ENCODE data around the gene CDT1. TPM values are rescaled to one million over a fixed set of nuclear protein-coding genes. Genes with fewer than 3 reads are reported as not detected.

Gene CDT1
- 3.1 TPM for polyA plus RNA-seq (2013, experiment 1 of 2)
- 3.0 TPM for polyA plus RNA-seq (2013, experiment 2 of 2)

GRCh38 chr16:88803264-88803987 is at the start of gene CDT1:
TSS of gene CDT1 (plus strand) at chr16:88803789. CDS start at chr16:88803832, 43 bp downstream.
- Histone ChIP-seq H2BK5ac (ENCODE audit: low read depth, low read length, poor library complexity, severe bottlenecking) (no peak within 1 kb of the TSS), H3K4me1 (ENCODE audit: control insufficient read depth, insufficient read depth, low read depth, low read length) (peaks cover 30% of the 10 kb centered on the region), H2AK5ac (ENCODE audit: low read length, severe bottlenecking) (no peak within 1 kb of the TSS), H3K9ac (ENCODE audit: low read length) (peak within 1 kb of the TSS; percentile 86), H3K4me3 (ENCODE audit: insufficient read depth in 1 of 2, low read depth in 1 of 2, low read length in 2 of 2) (peak within 1 kb of the TSS; percentile 66 to 80), H3K27ac (ENCODE audit: low read length, poor library complexity, severe bottlenecking) (no peak within 1 kb of the TSS), H2BK15ac (ENCODE audit: low read depth, poor library complexity, severe bottlenecking) (peak within 1 kb of the TSS; percentile 33), H3K23ac (ENCODE audit: low read length in 2 of 2) (no peak within 1 kb of the TSS), H3K9me3 (ENCODE audit: control insufficient read depth, low read length) (no peaks in the 10 kb centered on the region), H3K79me1 (replicated peaks; ENCODE audit: low read length, poor library complexity, severe bottlenecking) (peaks cover 22% of the 10 kb centered on the region), H4K8ac (ENCODE audit: low read length) (peak within 1 kb of the TSS; percentile 93), H3K27me3 (ENCODE audit: control insufficient read depth in 1 of 2, insufficient read depth in 1 of 2, low read length in 2 of 2) (no peaks in the 10 kb centered on the region), H3K4me2 (ENCODE audit: low read length, poor library complexity, severe bottlenecking) (peak within 1 kb of the TSS; percentile 82), H2AFZ (ENCODE audit: low read depth, low read length) (no peak within 1 kb of the TSS), H2BK120ac (ENCODE audit: low read depth, low read length) (peak within 1 kb of the TSS; percentile 64), H4K91ac (ENCODE audit: low read length) (peak within 1 kb of the TSS; percentile 67), H3K14ac (ENCODE audit: low read length in 2 of 2) (no peak within 1 kb of the TSS), H3K4ac (ENCODE audit: low read depth in 1 of 2, low read length in 2 of 2) (peak within 1 kb of the TSS; percentile 13 to 83), H3K18ac (ENCODE audit: low read depth in 1 of 2, low read length in 2 of 2) (peak within 1 kb of the TSS; percentile 78 to 93), H3K36me3 (ENCODE audit: control insufficient read depth in 1 of 2, insufficient read depth in 2 of 2, low read depth in 1 of 2, low read length in 2 of 2) (peaks cover 27 to 33% of the 10 kb centered on the region in 2 experiments), H2BK12ac (ENCODE audit: low read length in 2 of 2) (no peak within 1 kb of the TSS)
- 2% methylated on average over 73 of the region's 98 CpGs for WGBS
- DNase-seq: peak; percentile 72

GRCh38 chr16:88754109-88754911 is 49.3 kb upstream of the CDT1 start:
- H3K36me3 ChIP-seq (ENCODE audit: control insufficient read depth in 1 of 2, insufficient read depth in 2 of 2, low read depth in 1 of 2, low read length in 2 of 2): peaks cover 5 to 43% of the 10 kb centered on the region in 2 experiments
- H3K18ac ChIP-seq (ENCODE audit: low read depth in 1 of 2, low read length in 2 of 2): no peak overlapping the region
- H3K4me1 ChIP-seq (ENCODE audit: control insufficient read depth, insufficient read depth, low read depth, low read length): peaks cover 48% of the 10 kb centered on the region
- H3K4me3 ChIP-seq (ENCODE audit: insufficient read depth in 1 of 2, low read depth in 1 of 2, low read length in 2 of 2): no peak overlapping the region
- H3K9ac ChIP-seq (ENCODE audit: low read length): peak overlapping the region; percentile 15
- H3K79me1 ChIP-seq (replicated peaks; ENCODE audit: low read length, poor library complexity, severe bottlenecking): peaks cover 38% of the 10 kb centered on the region
- no peak overlapping the region for H2BK5ac ChIP-seq (ENCODE audit: low read depth, low read length, poor library complexity, severe bottlenecking)
- no peak overlapping the region for H2AFZ ChIP-seq (ENCODE audit: low read depth, low read length)
- no peak overlapping the region for H3K23ac ChIP-seq (ENCODE audit: low read length in 2 of 2)
- H3K27me3 ChIP-seq (ENCODE audit: control insufficient read depth in 1 of 2, insufficient read depth in 1 of 2, low read length in 2 of 2): no peaks in the 10 kb centered on the region
- 91% methylated on average over 28 of the region's 28 CpGs for WGBS
- peak overlapping the region; percentile 31 for H4K91ac ChIP-seq (ENCODE audit: low read length)
- H3K14ac ChIP-seq (ENCODE audit: low read length in 2 of 2): no peak overlapping the region
- no peak overlapping the region for H2BK15ac ChIP-seq (ENCODE audit: low read depth, poor library complexity, severe bottlenecking)
- no peak overlapping the region for H2BK12ac ChIP-seq (ENCODE audit: low read length in 2 of 2)
- H2BK120ac ChIP-seq (ENCODE audit: low read depth, low read length): no peak overlapping the region
- no peak overlapping the region for H4K8ac ChIP-seq (ENCODE audit: low read length)
- H3K4me2 ChIP-seq (ENCODE audit: low read length, poor library complexity, severe bottlenecking): no peak overlapping the region
- no peak overlapping the region for H3K27ac ChIP-seq (ENCODE audit: low read length, poor library complexity, severe bottlenecking)
- H3K4ac ChIP-seq (ENCODE audit: low read depth in 1 of 2, low read length in 2 of 2): no peak overlapping the region
- H3K9me3 ChIP-seq (ENCODE audit: control insufficient read depth, low read length): no peaks in the 10 kb centered on the region
- no peak for DNase-seq
- H2AK5ac ChIP-seq (ENCODE audit: low read length, severe bottlenecking): no peak overlapping the region

GRCh38 chr16:88754912-88755744 is 48.5 kb upstream of the CDT1 start:
- DNase-seq: no peak
- peaks cover 56% of the 10 kb centered on the region for H3K4me1 ChIP-seq (ENCODE audit: control insufficient read depth, insufficient read depth, low read depth, low read length)
- H3K9ac ChIP-seq (ENCODE audit: low read length): no peak overlapping the region
- H3K14ac ChIP-seq (ENCODE audit: low read length in 2 of 2): no peak overlapping the region
- H3K4ac ChIP-seq (ENCODE audit: low read depth in 1 of 2, low read length in 2 of 2): no peak overlapping the region
- H3K79me1 ChIP-seq (replicated peaks; ENCODE audit: low read length, poor library complexity, severe bottlenecking): peaks cover 38% of the 10 kb centered on the region
- H3K9me3 ChIP-seq (ENCODE audit: control insufficient read depth, low read length): no peaks in the 10 kb centered on the region
- H3K4me2 ChIP-seq (ENCODE audit: low read length, poor library complexity, severe bottlenecking): no peak overlapping the region
- no peak overlapping the region for H4K8ac ChIP-seq (ENCODE audit: low read length)
- no peak overlapping the region for H2BK5ac ChIP-seq (ENCODE audit: low read depth, low read length, poor library complexity, severe bottlenecking)
- no peak overlapping the region for H3K18ac ChIP-seq (ENCODE audit: low read depth in 1 of 2, low read length in 2 of 2)
- no peak overlapping the region for H3K4me3 ChIP-seq (ENCODE audit: insufficient read depth in 1 of 2, low read depth in 1 of 2, low read length in 2 of 2)
- no peak overlapping the region for H2BK12ac ChIP-seq (ENCODE audit: low read length in 2 of 2)
- H2BK15ac ChIP-seq (ENCODE audit: low read depth, poor library complexity, severe bottlenecking): no peak overlapping the region
- WGBS: 86% methylated on average over 41 of the region's 42 CpGs
- H3K27me3 ChIP-seq (ENCODE audit: control insufficient read depth in 1 of 2, insufficient read depth in 1 of 2, low read length in 2 of 2): no peaks in the 10 kb centered on the region
- H3K23ac ChIP-seq (ENCODE audit: low read length in 2 of 2): no peak overlapping the region
- no peak overlapping the region for H2AK5ac ChIP-seq (ENCODE audit: low read length, severe bottlenecking)
- no peak overlapping the region for H3K27ac ChIP-seq (ENCODE audit: low read length, poor library complexity, severe bottlenecking)
- peaks cover 5 to 41% of the 10 kb centered on the region in 2 experiments for H3K36me3 ChIP-seq (ENCODE audit: control insufficient read depth in 1 of 2, insufficient read depth in 2 of 2, low read depth in 1 of 2, low read length in 2 of 2)
- no peak overlapping the region for H2BK120ac ChIP-seq (ENCODE audit: low read depth, low read length)
- no peak overlapping the region for H4K91ac ChIP-seq (ENCODE audit: low read length)
- no peak overlapping the region for H2AFZ ChIP-seq (ENCODE audit: low read depth, low read length)

Data from mesenchymal stem cell (in vitro differentiated cells and primary cell).